Osteocyte (in vitro differentiated cells): ENCODE measurements around the gene ERN1. TPM values are rescaled to one million over a fixed set of nuclear protein-coding genes. Genes with fewer than 3 reads are reported as not detected.

ENCODE experiments used
- DNase-seq: peaks from one replicate; pipeline ENCODE4 v3.0.0; 2021; ENCODE audit warnings: mixed read lengths; ENCODE audit not compliant: unreplicated experiment; ENCODE audit errors: extremely low spot score
- H3K27ac Mint-ChIP-seq: one replicate; pipeline ENCODE4 v1.8.0; 2021; ENCODE audit warnings: mild to moderate bottlenecking, mixed read lengths; ENCODE audit not compliant: unreplicated experiment
- H3K27me3 Mint-ChIP-seq: one replicate; pipeline ENCODE4 v1.8.0; 2021; ENCODE audit warnings: mixed read lengths; ENCODE audit not compliant: unreplicated experiment
- H3K36me3 Mint-ChIP-seq: one replicate; pipeline ENCODE4 v1.8.0; 2021; ENCODE audit warnings: mixed read lengths; ENCODE audit not compliant: unreplicated experiment
- H3K4me1 Mint-ChIP-seq: one replicate; pipeline ENCODE4 v1.8.0; 2021; ENCODE audit warnings: mixed read lengths; ENCODE audit not compliant: unreplicated experiment
- H3K4me3 Mint-ChIP-seq: one replicate; pipeline ENCODE4 v1.8.0; 2021; ENCODE audit warnings: mild to moderate bottlenecking, moderate library complexity, mixed read lengths; ENCODE audit not compliant: unreplicated experiment
- H3K9me3 Mint-ChIP-seq: one replicate; pipeline ENCODE4 v1.8.0; 2021; ENCODE audit warnings: mixed read lengths; ENCODE audit not compliant: unreplicated experiment
- total RNA-seq: library from RNA; stranded (reverse); gene quantifications from 2 replicates; pipeline ENCODE4 v1.2.1, GENCODE V29; 2021
- TF ChIP-seq, protein P1 (sequence below): fragments of 200-600 bp; sonication (generic); IDR thresholded peaks from 2 replicates; pipeline ENCODE4 v1.5.0; 2021; ENCODE audit warnings: antibody characterized with exemption, mild to moderate bottlenecking, moderate library complexity

The ERN1 gene
- total RNA-seq, 1 donor from 2014 or later, result 21.4 TPM

- Mint-ChIP-seq H3K4me3 (no peak overlapping the region), H3K27me3 (no peaks in the 10 kb centered on the region), H3K27ac (no peak overlapping the region), H3K4me1 (peaks cover 1% of the 10 kb centered on the region), H3K9me3 (no peaks in the 10 kb centered on the region), H3K36me3 (peaks cover 14% of the 10 kb centered on the region)
- TF ChIP-seq, protein P1, sequence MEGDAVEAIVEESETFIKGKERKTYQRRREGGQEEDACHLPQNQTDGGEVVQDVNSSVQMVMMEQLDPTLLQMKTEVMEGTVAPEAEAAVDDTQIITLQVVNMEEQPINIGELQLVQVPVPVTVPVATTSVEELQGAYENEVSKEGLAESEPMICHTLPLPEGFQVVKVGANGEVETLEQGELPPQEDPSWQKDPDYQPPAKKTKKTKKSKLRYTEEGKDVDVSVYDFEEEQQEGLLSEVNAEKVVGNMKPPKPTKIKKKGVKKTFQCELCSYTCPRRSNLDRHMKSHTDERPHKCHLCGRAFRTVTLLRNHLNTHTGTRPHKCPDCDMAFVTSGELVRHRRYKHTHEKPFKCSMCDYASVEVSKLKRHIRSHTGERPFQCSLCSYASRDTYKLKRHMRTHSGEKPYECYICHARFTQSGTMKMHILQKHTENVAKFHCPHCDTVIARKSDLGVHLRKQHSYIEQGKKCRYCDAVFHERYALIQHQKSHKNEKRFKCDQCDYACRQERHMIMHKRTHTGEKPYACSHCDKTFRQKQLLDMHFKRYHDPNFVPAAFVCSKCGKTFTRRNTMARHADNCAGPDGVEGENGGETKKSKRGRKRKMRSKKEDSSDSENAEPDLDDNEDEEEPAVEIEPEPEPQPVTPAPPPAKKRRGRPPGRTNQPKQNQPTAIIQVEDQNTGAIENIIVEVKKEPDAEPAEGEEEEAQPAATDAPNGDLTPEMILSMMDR, result no peak
- no peak for DNase-seq
These were observed 92.8 kb downstream of the ERN1 start for GRCh38 chr17:64037180-64037579.

DNA sequence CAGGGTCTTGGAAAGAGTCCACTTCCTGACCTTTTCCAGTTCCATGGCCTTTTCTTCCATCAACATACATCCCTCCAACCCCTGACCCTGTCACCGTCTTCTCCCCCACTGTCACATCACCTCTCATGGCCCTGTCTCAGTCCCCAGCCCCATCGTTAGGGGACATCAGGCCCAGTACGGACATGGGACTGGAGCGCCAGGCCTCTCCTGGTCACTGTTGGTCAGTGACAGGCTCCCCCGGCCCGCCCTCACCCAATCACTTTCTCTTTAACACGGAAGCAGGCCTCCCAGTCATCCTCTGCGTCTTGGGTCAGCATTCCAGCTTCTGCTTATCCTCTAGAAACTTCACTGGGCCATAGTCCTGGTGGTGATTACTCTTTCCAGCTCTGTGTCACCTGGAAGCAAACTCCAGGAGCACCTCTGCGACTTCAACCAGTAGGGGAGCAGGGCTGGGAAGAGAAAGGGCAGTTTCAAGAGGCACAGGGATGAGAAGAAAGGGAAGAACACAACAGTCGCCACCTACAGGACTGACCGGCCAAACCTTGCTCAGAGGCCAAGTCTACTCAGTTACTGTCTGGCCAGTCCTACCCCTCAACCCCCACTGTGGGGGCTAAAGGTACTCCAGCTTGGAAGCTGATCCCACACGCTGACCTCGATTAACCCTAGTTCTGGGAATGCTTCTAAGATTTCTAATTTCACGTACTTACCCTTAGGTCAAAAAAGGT is 93.6 kb downstream of the ERN1 start:
- Mint-ChIP-seq H3K27ac (no peak overlapping the region), H3K9me3 (no peaks in the 10 kb centered on the region), H3K27me3 (no peaks in the 10 kb centered on the region), H3K36me3 (peaks cover 11% of the 10 kb centered on the region), H3K4me3 (no peak overlapping the region), H3K4me1 (no peaks in the 10 kb centered on the region)
- DNase-seq, result no peak
- TF ChIP-seq, protein P1, result no peak

GRCh38 chr17:64032081-64032480 is 97.9 kb downstream of the ERN1 start:
- H3K9me3 Mint-ChIP-seq, result no peaks in the 10 kb centered on the region
- peaks cover 5% of the 10 kb centered on the region for H3K27me3 Mint-ChIP-seq
- DNase-seq, result no peak

DNA sequence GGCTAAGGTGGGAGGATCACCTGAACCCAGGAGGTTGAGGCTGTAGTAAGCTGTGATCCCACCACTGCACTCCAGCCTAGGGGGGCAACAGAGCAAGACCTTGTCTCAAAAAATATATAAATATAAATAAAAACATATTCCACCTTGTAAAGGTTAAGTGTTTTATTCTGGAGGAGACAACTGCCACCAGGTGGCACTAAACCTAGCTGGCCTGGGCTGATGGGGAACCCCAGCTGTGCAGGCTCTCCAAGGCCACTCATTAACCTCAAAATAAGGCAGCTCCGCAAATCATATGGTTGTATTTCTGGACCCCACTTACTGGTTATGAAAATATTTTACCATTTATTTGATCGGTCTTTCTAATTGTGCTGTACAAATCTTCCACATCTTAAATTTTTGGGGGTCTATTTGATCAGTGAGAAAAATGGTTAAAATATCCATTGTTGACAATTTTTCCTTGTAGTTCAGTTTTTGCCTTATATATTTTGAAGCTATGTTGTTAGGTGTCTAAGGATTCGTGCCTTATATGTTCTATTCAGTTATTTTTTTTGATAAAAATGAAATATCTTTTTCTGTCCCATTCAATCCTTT is 101.0 kb downstream of the ERN1 start:
- H3K9me3 Mint-ChIP-seq, result no peaks in the 10 kb centered on the region
- TF ChIP-seq, protein P1, result peak; percentile 85
- DNase-seq, result no peak
- H3K27me3 Mint-ChIP-seq, result peaks cover 15% of the 10 kb centered on the region
- no peaks in the 10 kb centered on the region for H3K36me3 Mint-ChIP-seq
- H3K4me1 Mint-ChIP-seq, result peaks cover 4% of the 10 kb centered on the region
- H3K27ac Mint-ChIP-seq, result no peak overlapping the region
- no peak overlapping the region for H3K4me3 Mint-ChIP-seq

More at GRCh38 chr17:64032081-64032480, 97.9 kb downstream of the ERN1 start:
- no peaks in the 10 kb centered on the region for H3K4me1 Mint-ChIP-seq
- H3K27ac Mint-ChIP-seq, result no peak overlapping the region
- no peaks in the 10 kb centered on the region for H3K36me3 Mint-ChIP-seq
- TF ChIP-seq, protein P1, result no peak
- H3K4me3 Mint-ChIP-seq, result no peak overlapping the region

GRCh38 chr17:64025732-64026294 is 104.1 kb downstream of the ERN1 start:
- H3K27ac Mint-ChIP-seq, result no peak overlapping the region
- H3K4me1 Mint-ChIP-seq, result peaks cover 4% of the 10 kb centered on the region
- peaks cover 18% of the 10 kb centered on the region for H3K27me3 Mint-ChIP-seq
- H3K36me3 Mint-ChIP-seq, result no peaks in the 10 kb centered on the region
- DNase-seq, result no peak
- H3K9me3 Mint-ChIP-seq, result no peaks in the 10 kb centered on the region
- peak overlapping the region; percentile 63 for H3K4me3 Mint-ChIP-seq
- TF ChIP-seq, protein P1, result peak; percentile 96
